ENCODE results near the gene B4GALT7. TPM values are rescaled to one million over a fixed set of nuclear protein-coding genes. Genes with fewer than 3 reads are reported as not detected.

Gene B4GALT7
- total RNA-seq, 1 experiment from 2014 or later: 26.3 TPM

- H3K4me3 Mint-ChIP-seq: no peak overlapping the region
Observed at GRCh38 chr5:177568326-177568725, 31.6 kb upstream of the B4GALT7 start.

More at GRCh38 chr5:177568326-177568725, 31.6 kb upstream of the B4GALT7 start:
- no peak overlapping the region for H2BK15ac ChIP-seq (ENCODE audit: low read depth, low read length)
- H4K20me1 ChIP-seq (ENCODE audit: control insufficient read depth, insufficient read depth, insufficient read length): no peaks in the 10 kb centered on the region
- no peaks in the 10 kb centered on the region for H3K4me1 ChIP-seq (ENCODE audit: insufficient read depth, low read length)
- no peak for DNase-seq
- H2BK20ac ChIP-seq (ENCODE audit: low read depth, low read length, poor library complexity, severe bottlenecking): no peak overlapping the region
- no peak overlapping the region for H3K4me2 ChIP-seq (ENCODE audit: insufficient read depth, insufficient read length, low read length)
- H2BK12ac ChIP-seq (ENCODE audit: insufficient read length, low read depth, low read length): no peak overlapping the region
- H3K79me2 ChIP-seq (ENCODE audit: insufficient read depth, low read length): no peaks in the 10 kb centered on the region
- H3K79me1 ChIP-seq (ENCODE audit: insufficient read depth, low read depth, low read length, poor library complexity, severe bottlenecking): no peaks in the 10 kb centered on the region
- H3K9ac ChIP-seq (ENCODE audit: extremely low read depth, insufficient read length, low read length): no peak overlapping the region
- no peak overlapping the region for H3K27ac ChIP-seq (ENCODE audit: insufficient read length, low read depth, low read length)
- no peaks in the 10 kb centered on the region for H3K23me2 ChIP-seq (ENCODE audit: insufficient read length, low read depth, low read length, poor library complexity, severe bottlenecking)
- no peak overlapping the region for H2BK5ac ChIP-seq (ENCODE audit: insufficient read length, low read length)
- H3K9me3 ChIP-seq (ENCODE audit: control insufficient read depth, low read depth, low read length): no peaks in the 10 kb centered on the region
- H3K27me3 ChIP-seq (ENCODE audit: insufficient read depth, low read length): no peaks in the 10 kb centered on the region
- no peak overlapping the region for H3K14ac ChIP-seq (ENCODE audit: insufficient read depth, low read length)
- no peak overlapping the region; a peak in 1 of 7 replicates for H3K27ac Mint-ChIP-seq
- H3K4ac ChIP-seq (ENCODE audit: low read depth, low read length): no peak overlapping the region
- H3K36me3 Mint-ChIP-seq (ENCODE audit: insufficient read depth in 1 of 3, low read depth in 3 of 3): no peaks in the 10 kb centered on the region; a peak in 1 of 7 replicates
- H3K23ac ChIP-seq (ENCODE audit: insufficient read length, low read depth, low read length): no peak overlapping the region
- H3K27me3 Mint-ChIP-seq (ENCODE audit: low read depth): peaks cover 25% of the 10 kb centered on the region
- no peak for TF ChIP-seq CTCF (conservative IDR thresholded peaks at IDR 0.05)
- peaks cover 0 to 5% of the 10 kb centered on the region in 2 experiments; a peak in 2 of 5 replicates for H3K9me3 Mint-ChIP-seq
- H2AK5ac ChIP-seq (ENCODE audit: insufficient read length, low read length): no peak overlapping the region
- H2BK120ac ChIP-seq (ENCODE audit: low read depth, low read length, poor library complexity, severe bottlenecking): no peak overlapping the region
- no peak overlapping the region for H3K18ac ChIP-seq (ENCODE audit: insufficient read length, low read depth, low read length)
- H4K91ac ChIP-seq (ENCODE audit: insufficient read length, low read depth, low read length): no peak overlapping the region
- no peak overlapping the region for H2AFZ ChIP-seq (ENCODE audit: low read length)
- H4K5ac ChIP-seq (ENCODE audit: insufficient read length, low read depth, low read length): no peak overlapping the region
- H4K8ac ChIP-seq (replicated peaks; ENCODE audit: insufficient read length, low read depth, low read length): no peak overlapping the region
- no peak overlapping the region for H3T11ph ChIP-seq (ENCODE audit: low read length)
- H3K4me1 Mint-ChIP-seq: no peaks in the 10 kb centered on the region
- no peak overlapping the region for H3K56ac ChIP-seq (ENCODE audit: insufficient read length, low read depth, low read length)
- WGBS (ENCODE audit: extremely low coverage, insufficient read length, low lambda C conversion rate): no CpG with 5 or more reads among the region's 7 CpGs
